Germinal center (tissue), 1 donor: ENCODE data around the gene IKZF2.

ENCODE experiments used
- DNase-seq: peaks from one replicate; pipeline ENCODE4 v3.0.0; 2012; ENCODE audit warnings: mixed read lengths, low spot score

The IKZF2 gene

DNA sequence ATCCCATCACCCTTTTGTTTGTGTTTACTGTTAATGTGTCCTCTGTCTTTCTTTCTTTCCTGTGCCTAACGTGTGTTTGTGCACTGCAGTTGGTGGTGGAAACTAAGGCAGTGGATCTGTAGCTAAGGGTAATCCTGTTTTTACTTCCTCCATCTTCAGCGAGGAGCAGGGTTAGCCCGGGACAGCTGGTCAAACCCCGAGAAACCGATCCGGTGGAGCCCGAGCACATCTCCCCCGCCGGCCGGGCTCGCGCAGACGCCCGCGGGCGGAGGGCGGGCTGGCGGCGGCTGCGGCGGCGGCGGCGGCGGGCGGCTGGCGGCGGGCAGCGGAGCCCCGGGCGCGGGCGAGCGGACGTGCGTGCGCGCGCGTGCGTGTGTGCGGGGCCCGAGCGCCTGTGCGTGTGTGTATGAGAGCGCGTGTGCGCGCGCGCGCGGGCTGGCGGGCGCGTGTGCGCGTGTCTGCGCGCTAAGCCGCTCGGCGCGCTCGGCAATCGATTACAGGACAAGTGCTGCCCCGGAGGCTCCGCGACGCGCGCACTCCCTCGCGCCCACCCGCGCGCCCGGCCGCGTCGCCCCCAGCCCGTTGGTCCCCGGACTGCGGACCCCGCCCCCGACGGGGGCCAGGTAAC, at the start of gene IKZF2:
Gene IKZF2 (minus strand): TSS at position 176 of the 628 bp plus-strand sequence. CDS start 2,983 bp downstream, outside the sequence.
- peak; percentile 84 for DNase-seq

DNA sequence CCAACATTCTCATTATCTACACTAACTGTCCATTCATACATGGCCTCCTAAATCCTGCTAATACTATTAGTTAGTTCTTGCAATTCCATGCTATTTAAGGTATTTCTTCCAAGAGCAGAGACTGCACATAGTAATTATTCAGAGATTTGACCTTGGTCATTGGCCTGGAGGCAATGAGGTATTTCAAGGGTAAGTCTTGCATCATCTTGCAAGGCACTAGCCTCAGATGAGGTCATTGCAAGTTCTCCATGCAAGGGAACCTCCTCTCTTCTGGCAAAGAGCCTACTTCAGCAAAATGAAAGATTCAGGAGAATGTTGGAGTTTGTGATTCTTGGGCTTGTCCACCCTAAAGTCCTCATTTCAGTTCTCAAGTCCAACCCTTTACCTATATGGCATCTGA, 48.5 kb upstream of the IKZF2 start:
- DNase-seq = no peak

DNA sequence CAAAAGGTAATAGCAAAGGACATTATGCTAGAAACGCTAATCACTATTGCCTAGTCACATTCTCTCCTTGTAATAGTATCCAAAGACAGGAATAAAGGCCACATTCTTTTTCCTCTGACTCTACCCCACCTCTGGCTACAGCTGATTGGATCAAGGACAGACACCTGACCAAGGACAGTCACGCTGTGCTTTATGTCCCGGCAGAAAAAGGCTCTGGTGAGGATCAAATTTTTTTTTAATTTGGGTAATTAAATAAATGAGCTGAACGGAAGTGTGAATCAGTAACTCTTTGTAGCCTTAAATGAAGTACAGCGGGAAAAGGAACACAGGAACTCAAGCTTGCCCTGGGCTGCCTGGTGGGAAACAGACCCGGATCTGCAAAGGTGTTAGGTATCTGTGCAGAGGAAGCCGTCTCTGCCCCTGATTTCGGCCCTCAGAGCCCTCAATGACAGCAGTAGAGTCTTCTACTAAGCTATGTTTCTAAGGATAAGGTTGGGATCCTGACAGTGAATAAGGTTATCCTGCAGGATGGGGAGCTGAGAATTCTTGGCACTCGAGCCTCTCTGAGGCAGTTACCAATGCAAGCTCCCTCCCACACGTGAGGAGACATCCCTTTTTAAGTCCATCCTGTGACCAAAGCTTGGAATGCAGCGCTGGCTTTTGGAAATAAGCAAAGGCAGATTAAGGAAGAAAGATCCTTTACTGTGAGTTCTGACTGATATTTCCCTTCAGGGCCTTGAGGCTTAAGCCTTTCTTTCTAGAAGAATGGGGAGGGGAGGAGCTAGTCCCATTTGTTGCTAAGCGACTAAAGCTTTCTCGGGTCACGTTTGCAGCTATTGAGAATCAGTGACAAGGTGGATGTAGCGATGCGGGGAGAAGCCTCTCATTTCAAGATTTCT, 37.8 kb upstream of the IKZF2 start:
- no peak for DNase-seq

DNA sequence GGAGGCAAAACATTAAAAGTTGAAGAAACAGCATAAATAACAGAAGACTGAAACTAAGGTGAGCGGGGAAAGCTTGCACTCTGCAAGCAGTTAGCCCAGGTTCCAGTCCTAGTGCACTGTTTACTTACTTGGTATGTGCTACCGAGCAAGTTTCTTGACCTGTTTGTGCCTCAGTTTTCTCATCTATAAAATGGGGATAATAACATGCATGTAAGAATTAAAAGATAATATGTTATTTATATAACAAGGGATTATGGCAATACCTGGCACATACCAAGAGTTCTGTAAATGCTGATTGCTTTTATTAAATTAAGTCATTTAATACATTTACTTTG, 37.1 kb upstream of the IKZF2 start:
- no peak for DNase-seq

DNA sequence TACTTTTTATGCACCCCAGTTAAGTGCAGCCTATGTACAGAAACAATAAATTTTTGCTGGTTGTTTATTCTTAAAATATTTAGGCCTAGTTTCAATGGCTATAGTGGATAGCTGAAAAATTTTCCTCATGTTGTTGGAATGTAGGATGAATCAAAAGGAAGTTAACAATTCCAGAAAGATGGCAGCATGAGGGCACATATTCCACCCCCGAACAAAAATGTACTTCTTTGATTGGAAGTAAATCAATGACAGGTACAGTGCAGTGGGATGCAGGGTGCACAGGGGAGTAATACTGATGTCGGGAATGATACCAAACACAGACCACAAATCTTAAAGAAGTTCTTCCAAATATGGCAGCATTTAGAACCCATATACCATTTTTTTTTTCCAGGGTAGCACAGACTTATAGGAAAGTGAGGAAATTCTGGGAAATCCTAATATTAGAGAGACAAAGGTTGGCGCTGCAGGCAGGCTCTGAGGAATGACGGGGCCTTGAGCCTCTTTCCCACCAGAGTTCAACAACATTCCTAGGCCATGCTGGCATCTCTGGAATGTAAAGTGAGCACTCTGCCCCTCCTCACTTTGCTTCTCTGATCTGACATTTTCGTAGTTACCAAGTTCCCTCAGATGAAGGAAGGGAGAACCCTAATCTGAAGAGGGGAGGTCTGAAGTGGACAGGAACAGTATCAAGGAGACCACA, 36.6 kb upstream of the IKZF2 start:
- DNase-seq = no peak

GRCh38 chr2:213187386-213187785, 36.0 kb upstream of the IKZF2 start:
- DNase-seq = no peak

- peak; percentile 8 for DNase-seq
Observed at GRCh38 chr2:213185147-213185822, 33.9 kb upstream of the IKZF2 start.

- no peak for DNase-seq
Observed at GRCh38 chr2:213181712-213182111, 30.3 kb upstream of the IKZF2 start.

- DNase-seq = no peak
Observed at GRCh38 chr2:213177679-213178078, 26.3 kb upstream of the IKZF2 start.

- DNase-seq = no peak
Observed at GRCh38 chr2:213175673-213176247, 24.3 kb upstream of the IKZF2 start.

DNA sequence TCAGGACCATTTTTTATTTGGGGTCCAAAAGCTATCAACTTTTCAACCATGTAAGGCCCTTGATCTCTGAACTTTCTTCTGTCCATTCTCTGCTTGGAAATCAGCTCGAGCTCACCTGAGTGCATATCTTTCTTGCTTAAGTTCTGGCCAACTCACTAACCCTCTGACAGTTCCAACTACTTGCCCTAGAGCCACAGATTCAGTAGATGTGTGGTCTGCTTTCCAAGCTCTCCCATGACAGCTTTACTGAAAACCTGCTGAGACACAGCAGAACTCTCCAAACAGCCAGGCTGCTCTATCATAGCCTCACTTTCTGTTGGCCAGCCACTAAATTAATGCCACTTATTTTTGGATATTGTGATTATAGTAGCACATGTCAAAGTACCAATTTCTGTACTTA, 21.2 kb upstream of the IKZF2 start:
- no peak for DNase-seq

- DNase-seq = no peak
Observed at GRCh38 chr2:213171147-213171546, 19.7 kb upstream of the IKZF2 start.

GRCh38 chr2:213167271-213167930, 16.0 kb upstream of the IKZF2 start:
- no peak for DNase-seq

GRCh38 chr2:213166109-213166508, 14.7 kb upstream of the IKZF2 start:
- DNase-seq = peak; percentile 46

GRCh38 chr2:213164263-213164662, 12.9 kb upstream of the IKZF2 start:
- DNase-seq = no peak

GRCh38 chr2:213162516-213163118, 11.2 kb upstream of the IKZF2 start:
- DNase-seq = no peak

DNA sequence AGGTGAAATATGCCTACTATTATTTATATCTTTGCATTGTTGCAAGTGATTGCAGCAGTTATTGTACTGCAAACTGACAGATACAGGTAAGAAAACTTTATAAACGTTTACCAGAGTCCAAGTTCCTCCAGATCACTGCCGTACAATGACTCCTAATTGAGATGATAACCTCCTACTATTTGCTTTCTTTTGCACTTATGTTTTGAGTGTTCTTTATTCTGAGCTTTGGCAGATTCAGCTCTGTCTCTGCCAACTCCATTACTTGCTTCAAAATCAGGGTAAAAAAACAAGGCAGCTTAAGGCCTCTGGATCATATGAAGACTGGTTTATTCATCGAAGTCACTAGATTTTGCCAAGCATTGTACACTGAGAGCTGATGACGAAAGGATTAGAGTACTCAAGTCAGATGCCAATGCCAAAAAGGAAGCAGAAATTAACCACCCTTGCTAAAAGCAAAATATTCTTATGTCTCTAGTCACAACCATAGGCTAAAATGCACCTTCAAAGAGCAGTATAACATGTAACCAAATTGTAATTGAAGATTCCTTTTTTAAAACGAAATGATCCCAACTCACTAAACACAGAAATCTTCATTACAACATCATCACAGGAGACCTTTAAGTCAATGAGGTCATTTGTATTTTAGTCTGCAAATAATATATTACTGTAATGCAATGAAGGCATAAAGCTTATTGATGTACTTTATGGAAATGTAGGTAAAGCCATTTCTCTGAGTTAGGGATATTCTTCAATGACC, 10.5 kb upstream of the IKZF2 start:
- no peak for DNase-seq

DNA sequence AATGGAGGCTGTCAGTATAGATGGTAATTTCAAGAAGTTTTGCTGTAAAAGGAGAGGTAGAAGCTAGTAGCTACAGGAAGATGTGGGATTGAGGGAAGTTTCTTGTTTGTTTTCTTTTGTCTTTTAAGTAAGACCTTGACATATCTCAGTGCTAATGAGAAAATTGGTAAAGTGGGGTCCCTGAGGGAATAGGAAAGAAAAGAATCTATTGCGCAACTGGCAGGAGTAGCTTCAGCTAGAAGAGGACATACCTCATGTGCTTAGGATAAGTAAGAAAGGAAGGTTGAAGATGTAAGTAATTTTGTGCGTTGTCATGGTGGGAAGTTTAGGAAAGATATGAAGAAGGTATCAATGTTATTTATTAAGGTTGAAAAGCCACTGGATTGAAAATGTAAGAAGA, 8.4 kb upstream of the IKZF2 start:
- no peak for DNase-seq

DNA sequence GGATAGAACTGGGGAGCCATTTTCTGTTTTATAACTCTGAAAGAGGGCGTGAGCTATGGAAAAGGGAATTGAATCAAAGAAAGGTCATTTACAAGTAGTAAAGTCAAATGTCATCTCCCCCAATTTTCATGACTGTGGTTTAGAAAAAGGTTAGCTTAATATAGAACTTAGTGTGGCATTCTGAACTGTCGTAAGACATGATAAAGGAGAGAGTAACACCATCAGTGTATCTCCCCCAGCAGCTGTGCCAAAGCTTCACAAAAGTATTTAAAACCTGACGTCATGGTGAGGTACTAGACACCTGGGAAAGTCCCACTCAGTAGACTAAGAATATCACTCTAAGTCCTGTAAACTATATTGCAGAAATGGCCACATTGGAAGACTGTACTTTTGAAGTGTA, 5.8 kb upstream of the IKZF2 start:
- DNase-seq = peak; percentile 51

DNA sequence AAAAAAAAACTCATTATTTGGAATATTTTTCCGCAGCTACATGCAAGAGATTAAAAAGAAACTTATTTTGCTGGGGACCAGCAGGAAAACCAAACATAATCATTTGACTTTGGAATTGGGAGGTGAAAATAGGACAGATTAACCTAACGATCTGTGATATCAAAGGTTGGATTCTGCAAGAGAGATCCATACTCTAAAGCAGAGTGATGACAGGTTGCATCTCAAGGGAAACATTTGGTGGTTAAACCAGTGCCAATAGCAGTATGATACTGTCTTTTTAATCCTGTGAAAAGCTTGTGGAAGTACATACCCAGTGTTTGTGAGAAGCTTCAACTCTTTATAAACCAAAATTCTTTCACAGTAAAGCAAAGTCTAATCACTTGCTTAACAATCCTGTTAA, 5.3 kb upstream of the IKZF2 start:
- no peak for DNase-seq
